ENCODE results near the gene BLOC1S6.

- TF ChIP-seq CTCF (IDR thresholded peaks at IDR 0.05; ENCODE audit: low read depth, low read length, missing input control) (no peak), JUND (IDR thresholded peaks at IDR 0.05) (no peak), HNF4A (conservative IDR thresholded peaks at IDR 0.05) (no peak), FOXA1 (IDR thresholded peaks at IDR 0.05) (no peak), MAX (IDR thresholded peaks at IDR 0.05) (no peak), YY1 (IDR thresholded peaks at IDR 0.05) (no peak)
Measured at GRCh38 chr15:45587863-45588170, 638 bp downstream of the BLOC1S6 start.
